Smooth muscle cell (in vitro differentiated cells): ENCODE measurements around the gene SCNM1. TPM values are rescaled to one million over a fixed set of nuclear protein-coding genes. Genes with fewer than 3 reads are reported as not detected.

Experiments used
- DNase-seq: peaks from one replicate; lab custom pipeline; 2025; ENCODE audit not compliant: unreplicated experiment; lab: John Stamatoyannopoulos, UW
- H2AFZ ChIP-seq: fragments of 200-600 bp; sonication (generic); 2 replicates; pipeline ENCODE4 v1.6.0; 2016; ENCODE audit warnings: antibody characterized with exemption, low read depth, mild to moderate bottlenecking
- H3F3A ChIP-seq: fragments of 200-600 bp; sonication (generic); 2 replicates; pipeline ENCODE4 v1.6.0; 2017; ENCODE audit warnings: antibody characterized with exemption, low read depth
- H3K27ac ChIP-seq: fragments of 200-600 bp; sonication (generic); 2 replicates; pipeline ENCODE4 v1.5.1; 2016; ENCODE audit warnings: low read depth, mild to moderate bottlenecking
- H3K27me3 ChIP-seq: fragments of 200-600 bp; sonication (generic); 2 replicates; pipeline ENCODE4 v1.6.1; 2016; ENCODE audit warnings: low read depth, mild to moderate bottlenecking
- H3K36me3 ChIP-seq: fragments of 200-600 bp; sonication (generic); 2 replicates; pipeline ENCODE4 v1.5.1; 2016; ENCODE audit warnings: low read depth
- H3K4me1 ChIP-seq: fragments of 200-600 bp; sonication (generic); 2 replicates; pipeline ENCODE4 v1.5.1; 2016; ENCODE audit warnings: low read depth
- H3K4me2 ChIP-seq: fragments of 200-600 bp; sonication (generic); 2 replicates; pipeline ENCODE4 v1.6.0; 2016; ENCODE audit warnings: mild to moderate bottlenecking
- H3K4me3 ChIP-seq: fragments of 200-600 bp; sonication (generic); 2 replicates; pipeline ENCODE4 v1.5.1; 2016; ENCODE audit warnings: mild to moderate bottlenecking
- H3K79me2 ChIP-seq: fragments of 200-600 bp; sonication (generic); 2 replicates; pipeline ENCODE4 v1.6.0; 2016; ENCODE audit warnings: low read depth, mild to moderate bottlenecking
- H3K9ac ChIP-seq: fragments of 200-600 bp; sonication (generic); 2 replicates; pipeline ENCODE4 v1.6.0; 2016; ENCODE audit warnings: low read depth
- H3K9me3 ChIP-seq: fragments of 200-600 bp; sonication (generic); replicated peaks from 2 replicates; pipeline ENCODE4 v1.5.1; 2016; ENCODE audit warnings: low read depth
- H4K20me1 ChIP-seq: fragments of 200-600 bp; sonication (generic); 2 replicates; pipeline ENCODE4 v1.6.0; 2016; ENCODE audit warnings: low read depth
- WGBS: methylation state at CpG from one replicate; pipeline ENCODE4 v1.1.7; 2016; ENCODE audit warnings: low lambda C conversion rate; 5-methylcytosine and 5-hydroxymethylcytosine counted together
- polyA plus RNA-seq: library from polyadenylated mRNA; unstranded; fragments of >200 nt; fragmentation: Nextera tagmentation; extraction: Ambion mirVana; gene quantifications from 2 replicates; pipeline ENCODE4 v1.2.1, GENCODE V29; 2016
- total RNA-seq: library from RNA; depleted of rRNA; stranded (reverse); fragments of >200 nt; gene quantifications from 2 replicates; pipeline ENCODE4 v1.2.3, GENCODE V29; 2014
- TF ChIP-seq, protein P1 (sequence below): fragments of 200-600 bp; sonication (generic); IDR thresholded peaks from 2 replicates; pipeline ENCODE4 v1.5.1; 2017; ENCODE audit warnings: borderline replicate concordance, mild to moderate bottlenecking, antibody characterized with exemption; ENCODE audit not compliant: insufficient read depth, poor library complexity, severe bottlenecking

Gene SCNM1, protein sequence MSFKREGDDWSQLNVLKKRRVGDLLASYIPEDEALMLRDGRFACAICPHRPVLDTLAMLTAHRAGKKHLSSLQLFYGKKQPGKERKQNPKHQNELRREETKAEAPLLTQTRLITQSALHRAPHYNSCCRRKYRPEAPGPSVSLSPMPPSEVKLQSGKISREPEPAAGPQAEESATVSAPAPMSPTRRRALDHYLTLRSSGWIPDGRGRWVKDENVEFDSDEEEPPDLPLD
- total RNA-seq, result 49.7 and 58.6 TPM in 2 replicates
- polyA plus RNA-seq, result 94.8 and 105 TPM in 2 replicates

DNA sequence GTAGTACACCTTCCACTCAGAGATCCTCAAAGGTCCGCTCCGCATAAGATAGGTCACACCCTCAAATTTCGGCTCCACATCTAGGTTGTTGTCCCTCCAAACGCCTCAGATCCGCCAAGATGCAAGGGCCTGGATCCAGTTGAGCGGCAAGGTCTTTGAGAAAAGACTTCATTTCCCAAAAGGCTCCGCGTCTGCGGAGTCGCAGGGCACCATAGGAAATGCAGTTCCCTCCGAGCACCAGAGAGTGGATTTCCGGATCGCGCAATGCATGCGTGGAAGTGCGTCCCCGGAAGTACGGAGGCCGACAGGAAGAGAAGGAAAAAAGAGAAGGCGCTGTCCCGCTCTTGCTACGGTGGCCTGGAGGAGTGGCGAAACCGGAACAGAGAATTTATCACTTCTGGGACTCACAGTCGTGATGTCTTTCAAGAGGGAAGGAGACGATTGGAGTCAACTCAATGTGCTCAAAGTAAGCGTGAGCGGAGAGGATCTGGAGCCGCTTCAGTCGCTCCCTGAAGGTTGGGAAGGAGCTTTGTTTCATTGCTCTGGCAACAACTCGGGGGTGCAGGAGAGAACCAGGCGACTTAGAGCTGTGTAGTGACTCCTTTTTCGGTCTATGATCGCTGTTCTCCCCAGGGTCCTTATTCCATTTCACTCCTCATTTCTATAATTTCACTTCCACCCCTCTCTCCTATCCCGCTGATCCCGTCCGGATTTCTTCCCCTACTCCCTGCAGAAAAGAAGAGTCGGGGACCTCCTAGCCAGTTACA, at the start of gene SCNM1, which contains the start of gene LYSMD1:
Gene SCNM1, plus strand, starts transcription at position 407 of the 767 bp plus-strand sequence. Its CDS starts 9 bp downstream, at position 416.
Gene LYSMD1, minus strand, starts transcription at position 165 of the 767 bp plus-strand sequence. CDS start 644 bp downstream, outside the sequence.
- peak within 1 kb of the TSS; percentile 96 for H3K4me2 ChIP-seq

DNA sequence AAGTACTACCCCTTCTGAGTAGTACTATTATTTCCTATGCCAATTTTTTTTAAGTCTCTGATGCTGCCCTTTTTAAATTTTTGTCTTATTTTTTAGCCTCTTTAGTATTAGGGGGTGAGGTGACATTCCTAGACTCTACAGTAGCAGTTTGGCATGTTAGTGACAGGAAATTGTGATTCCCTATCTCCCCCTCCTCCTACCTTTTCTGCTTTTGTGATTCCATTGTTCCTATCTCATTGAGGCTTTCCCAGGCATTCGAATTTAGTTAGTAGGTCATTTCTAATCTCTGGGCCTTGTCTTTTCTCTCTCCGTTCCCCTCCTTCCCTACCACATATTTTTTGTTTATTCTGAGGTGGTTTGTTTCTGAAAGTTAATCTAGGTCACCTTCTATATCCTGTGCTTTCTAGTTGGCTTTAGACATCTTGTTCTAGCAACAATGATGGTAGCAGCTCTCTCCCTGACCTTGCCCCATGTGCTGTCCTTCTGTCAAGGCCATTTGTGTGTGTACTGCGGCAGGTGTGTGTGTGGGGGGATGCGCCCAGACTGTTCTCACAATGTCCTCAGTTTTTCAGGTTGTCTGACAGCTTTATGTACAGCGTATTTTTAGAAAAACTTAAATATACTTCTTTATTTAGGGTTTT, 41.1 kb upstream of the SCNM1 start:
- no peaks in the 10 kb centered on the region for H3F3A ChIP-seq
- no peaks in the 10 kb centered on the region for H3K4me1 ChIP-seq
- no peak overlapping the region for H3K4me2 ChIP-seq
- no peak overlapping the region for H3K9ac ChIP-seq
- H3K4me3 ChIP-seq, result no peak overlapping the region
- no peak overlapping the region for H3K27ac ChIP-seq
- WGBS, result 83% methylated on average over 5 of the region's 5 CpGs
- H3K27me3 ChIP-seq, result no peaks in the 10 kb centered on the region
- no peak for DNase-seq
- no peaks in the 10 kb centered on the region for H3K9me3 ChIP-seq
- no peak overlapping the region for H2AFZ ChIP-seq
- TF ChIP-seq, protein P1, sequence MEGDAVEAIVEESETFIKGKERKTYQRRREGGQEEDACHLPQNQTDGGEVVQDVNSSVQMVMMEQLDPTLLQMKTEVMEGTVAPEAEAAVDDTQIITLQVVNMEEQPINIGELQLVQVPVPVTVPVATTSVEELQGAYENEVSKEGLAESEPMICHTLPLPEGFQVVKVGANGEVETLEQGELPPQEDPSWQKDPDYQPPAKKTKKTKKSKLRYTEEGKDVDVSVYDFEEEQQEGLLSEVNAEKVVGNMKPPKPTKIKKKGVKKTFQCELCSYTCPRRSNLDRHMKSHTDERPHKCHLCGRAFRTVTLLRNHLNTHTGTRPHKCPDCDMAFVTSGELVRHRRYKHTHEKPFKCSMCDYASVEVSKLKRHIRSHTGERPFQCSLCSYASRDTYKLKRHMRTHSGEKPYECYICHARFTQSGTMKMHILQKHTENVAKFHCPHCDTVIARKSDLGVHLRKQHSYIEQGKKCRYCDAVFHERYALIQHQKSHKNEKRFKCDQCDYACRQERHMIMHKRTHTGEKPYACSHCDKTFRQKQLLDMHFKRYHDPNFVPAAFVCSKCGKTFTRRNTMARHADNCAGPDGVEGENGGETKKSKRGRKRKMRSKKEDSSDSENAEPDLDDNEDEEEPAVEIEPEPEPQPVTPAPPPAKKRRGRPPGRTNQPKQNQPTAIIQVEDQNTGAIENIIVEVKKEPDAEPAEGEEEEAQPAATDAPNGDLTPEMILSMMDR, result no peak
- H4K20me1 ChIP-seq, result no peaks in the 10 kb centered on the region
- no peaks in the 10 kb centered on the region for H3K36me3 ChIP-seq
- no peaks in the 10 kb centered on the region for H3K79me2 ChIP-seq

More for the DNA sequence above, at the start of gene SCNM1, which contains the start of gene LYSMD1:
- Histone ChIP-seq H3K4me3 (peak within 1 kb of the TSS; percentile 60), H3K4me1 (peaks cover 12% of the 10 kb centered on the region), H3K36me3 (no peaks in the 10 kb centered on the region), H3K27ac (peak within 1 kb of the TSS; percentile 73), H3K79me2 (peaks cover 6% of the 10 kb centered on the region), H3F3A (peaks cover 10% of the 10 kb centered on the region), H3K9ac (peak within 1 kb of the TSS; percentile 63), H4K20me1 (no peaks in the 10 kb centered on the region), H2AFZ (peak within 1 kb of the TSS; percentile 92), H3K27me3 (no peaks in the 10 kb centered on the region), H3K9me3 (no peaks in the 10 kb centered on the region)
- TF ChIP-seq, protein P1, result no peak
- DNase-seq, result peak; percentile 66
- WGBS, result 1% methylated on average over 38 of the region's 38 CpGs

DNA sequence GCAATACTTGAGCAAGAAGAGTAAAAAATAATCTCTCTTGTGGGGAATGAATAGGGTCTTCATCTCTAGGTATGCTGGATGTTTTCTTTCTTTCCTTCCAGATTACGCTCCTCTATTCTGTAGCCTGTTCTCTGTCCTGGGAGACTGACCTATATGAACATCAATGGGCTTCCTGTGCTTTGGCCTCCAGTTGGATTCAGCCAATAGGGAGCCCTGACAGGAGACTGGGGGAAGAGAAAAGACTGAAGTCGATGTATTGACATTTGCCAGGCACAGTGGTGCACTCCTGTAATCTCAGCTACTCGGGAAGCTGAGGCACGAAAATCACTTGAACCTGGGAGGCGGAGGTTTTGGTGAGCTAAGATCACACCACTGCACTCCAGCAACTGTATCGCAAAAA, 37.1 kb upstream of the SCNM1 start:
- no peaks in the 10 kb centered on the region for H4K20me1 ChIP-seq
- no peaks in the 10 kb centered on the region for H3K79me2 ChIP-seq
- no peak overlapping the region for H3K4me3 ChIP-seq
- H3K36me3 ChIP-seq, result no peaks in the 10 kb centered on the region
- peaks cover 13% of the 10 kb centered on the region for H3K27me3 ChIP-seq
- no peaks in the 10 kb centered on the region for H3K9me3 ChIP-seq
- no peak overlapping the region for H3K9ac ChIP-seq
- no peak for DNase-seq
- no peak overlapping the region for H3K27ac ChIP-seq
- H3K4me1 ChIP-seq, result peaks cover 6% of the 10 kb centered on the region
- whole genome bisulfite sequencing, result 53% methylated on average over 6 of the region's 6 CpGs
- H3F3A ChIP-seq, result no peaks in the 10 kb centered on the region
- no peak overlapping the region for H3K4me2 ChIP-seq
- TF ChIP-seq, protein P1, result no peak
- no peak overlapping the region for H2AFZ ChIP-seq
